ENCODE data around the gene SCN2B.

- TF ChIP-seq RELA (CRISPR knock-in tag; IDR thresholded peaks at IDR 0.05; ENCODE audit: borderline replicate concordance) (no peak), ZNF121 (CRISPR knock-in tag; IDR thresholded peaks at IDR 0.05) (no peak), MAX (CRISPR knock-in tag; IDR thresholded peaks at IDR 0.05) (no peak), CTCF (IDR thresholded peaks at IDR 0.05) (no peak), PRRX2 (CRISPR knock-in tag; IDR thresholded peaks at IDR 0.05) (no peak), SP1 (CRISPR knock-in tag; conservative IDR thresholded peaks at IDR 0.05) (no peak), ELF4 (CRISPR knock-in tag; IDR thresholded peaks at IDR 0.05; ENCODE audit: low read depth) (no peak), ERG (CRISPR knock-in tag; IDR thresholded peaks at IDR 0.05) (no peak), ZNF138 (CRISPR knock-in tag; conservative IDR thresholded peaks at IDR 0.05) (no peak)
Measured at GRCh38 chr11:118120793-118121192, 55.6 kb downstream of the SCN2B start.

All from WTC11 (cell line).